ENCODE measurements around the gene MAGIX.

- TF ChIP-seq BACH2 (CRISPR knock-in tag; IDR thresholded peaks at IDR 0.05; ENCODE audit: borderline replicate concordance) (no peak), TSHZ2 (CRISPR knock-in tag; IDR thresholded peaks at IDR 0.05) (no peak), POU6F1 (CRISPR knock-in tag; IDR thresholded peaks at IDR 0.05; ENCODE audit: borderline replicate concordance, low read depth) (no peak), RARB (CRISPR knock-in tag; IDR thresholded peaks at IDR 0.05) (no peak), SNAI2 (CRISPR knock-in tag; IDR thresholded peaks at IDR 0.05) (no peak), ARNTL (CRISPR knock-in tag; IDR thresholded peaks at IDR 0.05; ENCODE audit: borderline replicate concordance, low read depth) (no peak), ZFP3 (CRISPR knock-in tag; IDR thresholded peaks at IDR 0.05) (no peak), CSRNP3 (CRISPR knock-in tag; IDR thresholded peaks at IDR 0.05) (no peak), ZFP30 (CRISPR knock-in tag; IDR thresholded peaks at IDR 0.05) (no peak), ZNF70 (CRISPR knock-in tag; IDR thresholded peaks at IDR 0.05) (no peak)
Observed at GRCh38 chrX:49137492-49137891, 25.1 kb upstream of the MAGIX start.
